Measurements from ENCODE around the gene MOGAT3. TPM values are rescaled to one million over a fixed set of nuclear protein-coding genes. Genes with fewer than 3 reads are reported as not detected.

The MOGAT3 gene
- total RNA-seq, 5 donors from 2014 or later (not counting 1 experiment from before 2014, with no cell fraction given) = not detected

- Histone ChIP-seq H3K27ac (ENCODE audit: low read length) (no peak overlapping the region), H3K36me3 (ENCODE audit: control insufficient read depth in 2 of 2, extremely low read depth in 1 of 2, insufficient read depth in 1 of 2, low read length in 1 of 2) (no peaks in the 10 kb centered on the region), H3K4me3 (ENCODE audit: control insufficient read depth in 1 of 2, extremely low read depth in 1 of 2, low read length in 1 of 2) (peak overlapping the region in 1 of 2 donors; percentile 48), H3K4me1 (ENCODE audit: control insufficient read depth in 1 of 2, extremely low read depth in 1 of 2, insufficient read depth in 2 of 2, low read length in 2 of 2) (peaks cover 25 to 56% of the 10 kb centered on the region in 2 experiments), H3K9me3 (no peaks in the 10 kb centered on the region), H3K27me3 (replicated peaks in 1 of 2; ENCODE audit: control insufficient read depth in 2 of 2, extremely low read depth in 1 of 2, insufficient read depth in 2 of 2, low read length in 1 of 2) (peaks cover 12 to 95% of the 10 kb centered on the region in 2 experiments)
- Mint-ChIP-seq H3K36me3 (no peaks in the 10 kb centered on the region), H3K27me3 (peaks cover 75 to 87% of the 10 kb centered on the region in 2 donors), H3K9me3 (no peaks in the 10 kb centered on the region), H3K27ac (no peak overlapping the region), H3K4me1 (peaks cover 54 to 63% (median 59%) of the 10 kb centered on the region in 3 donors), H3K4me3 (peak overlapping the region in 1 of 3 donors; percentile 74)
- no peak for DNase-seq
- ChIA-PET CTCF (interaction anchor here in 1 of 2 donors (1.4 to 1.6 kb wide), 3 partner anchors 19 to 71 kb away, joined by 4 to 17 read pairs (median 6); partner anchors contain the start of gene FIS1), POLR2A (no interaction called here)
- ATAC-seq (replicated peaks in 1 of 4) = no peak
- 6% methylated on average over 49 of the region's 53 CpGs for WGBS (ENCODE audit: insufficient coverage)
Observed at GRCh38 chr7:101172854-101173751, 27.7 kb downstream of the MOGAT3 start.

- peak in 1 of 4 experiments; percentile 23 for ATAC-seq (replicated peaks in 1 of 4)
Observed at GRCh38 chr7:101172005-101172853, 28.6 kb downstream of the MOGAT3 start.

GRCh38 chr7:101171442-101171837, 29.4 kb downstream of the MOGAT3 start:
- H3K4me3 ChIP-seq (ENCODE audit: control insufficient read depth in 1 of 2, extremely low read depth in 1 of 2, low read length in 1 of 2) = peak overlapping the region in 1 of 2 donors; percentile 17
- peak overlapping the region in 2 of 3 donors; percentile 3 to 74 for H3K4me3 Mint-ChIP-seq
- peaks cover 15 to 99% of the 10 kb centered on the region in 2 experiments for H3K27me3 ChIP-seq (replicated peaks in 1 of 2; ENCODE audit: control insufficient read depth in 2 of 2, extremely low read depth in 1 of 2, insufficient read depth in 2 of 2, low read length in 1 of 2)
- 13% methylated on average over 2 of the region's 13 CpGs for WGBS (ENCODE audit: insufficient coverage)
- DNase-seq (no peak), ATAC-seq (replicated peaks in 1 of 4) (no peak)
- POLR2A ChIA-PET = no interaction called here
- no peaks in the 10 kb centered on the region for H3K9me3 ChIP-seq
- H3K9me3 Mint-ChIP-seq = no peaks in the 10 kb centered on the region
- H3K27ac ChIP-seq (ENCODE audit: low read length) = no peak overlapping the region
- peaks cover 29 to 66% of the 10 kb centered on the region in 2 experiments for H3K4me1 ChIP-seq (ENCODE audit: control insufficient read depth in 1 of 2, extremely low read depth in 1 of 2, insufficient read depth in 2 of 2, low read length in 2 of 2)
- no peaks in the 10 kb centered on the region for H3K36me3 Mint-ChIP-seq
- H3K36me3 ChIP-seq (ENCODE audit: control insufficient read depth in 2 of 2, extremely low read depth in 1 of 2, insufficient read depth in 1 of 2, low read length in 1 of 2) = no peaks in the 10 kb centered on the region
- CTCF ChIA-PET = interaction anchor here (1.3 to 2.3 kb wide), 3 partner anchors 27 to 46 kb away, joined by 3 to 27 read pairs (median 6); partner anchors contain the start of gene ZNHIT1 (in 1 of the 2)
- peaks cover 73 to 86% of the 10 kb centered on the region in 2 donors for H3K27me3 Mint-ChIP-seq
- peak overlapping the region in 1 of 2 donors; percentile 63 for H3K27ac Mint-ChIP-seq
- peaks cover 59 to 74% (median 72%) of the 10 kb centered on the region in 3 donors for H3K4me1 Mint-ChIP-seq

More at GRCh38 chr7:101172005-101172853, 28.6 kb downstream of the MOGAT3 start:
- peaks cover 15 to 95% of the 10 kb centered on the region in 2 experiments for H3K27me3 ChIP-seq (replicated peaks in 1 of 2; ENCODE audit: control insufficient read depth in 2 of 2, extremely low read depth in 1 of 2, insufficient read depth in 2 of 2, low read length in 1 of 2)
- Mint-ChIP-seq H3K4me1 (peaks cover 54 to 68% (median 66%) of the 10 kb centered on the region in 3 donors), H3K4me3 (peak overlapping the region in 1 of 3 donors; percentile 74), H3K36me3 (no peaks in the 10 kb centered on the region), H3K9me3 (no peaks in the 10 kb centered on the region), H3K27ac (no peak overlapping the region), H3K27me3 (peaks cover 76 to 87% of the 10 kb centered on the region in 2 donors)
- POLR2A ChIA-PET = no interaction called here
- H3K27ac ChIP-seq (ENCODE audit: low read length) = no peak overlapping the region
- 6% methylated on average over 71 of the region's 79 CpGs for WGBS (ENCODE audit: insufficient coverage)
- DNase-seq = peak in 1 of 35 experiments; percentile 42
- CTCF ChIA-PET = interaction anchor here (1.7 to 2.3 kb wide), 2 partner anchors 28 kb away, joined by 6 to 27 read pairs; no protein-coding TSS in a partner anchor
- no peaks in the 10 kb centered on the region for H3K36me3 ChIP-seq (ENCODE audit: control insufficient read depth in 2 of 2, extremely low read depth in 1 of 2, insufficient read depth in 1 of 2, low read length in 1 of 2)
- H3K4me1 ChIP-seq (ENCODE audit: control insufficient read depth in 1 of 2, extremely low read depth in 1 of 2, insufficient read depth in 2 of 2, low read length in 2 of 2) = peaks cover 25 to 58% of the 10 kb centered on the region in 2 experiments
- H3K9me3 ChIP-seq = no peaks in the 10 kb centered on the region
- H3K4me3 ChIP-seq (ENCODE audit: control insufficient read depth in 1 of 2, extremely low read depth in 1 of 2, low read length in 1 of 2) = peak overlapping the region in 1 of 2 donors; percentile 48

- peaks cover 75 to 84% of the 10 kb centered on the region in 2 donors for H3K27me3 Mint-ChIP-seq
- H3K9me3 ChIP-seq = no peaks in the 10 kb centered on the region
- H3K4me3 Mint-ChIP-seq = peak overlapping the region; percentile 3 to 74 (median 52)
- ChIA-PET CTCF (interaction anchor here (1.0 to 2.3 kb wide), 4 partner anchors 20 to 47 kb away, joined by 3 to 27 read pairs (median 5); partner anchors contain the start of gene ZNHIT1 (in 1 of the 2)), POLR2A (no interaction called here)
- H3K27ac Mint-ChIP-seq = no peak overlapping the region
- 2% methylated on average over 10 of the region's 17 CpGs for WGBS (ENCODE audit: insufficient coverage)
- peak overlapping the region in 1 of 2 donors; percentile 41 for H3K4me3 ChIP-seq (ENCODE audit: control insufficient read depth in 1 of 2, extremely low read depth in 1 of 2, low read length in 1 of 2)
- no peaks in the 10 kb centered on the region for H3K36me3 Mint-ChIP-seq
- peak in 1 of 4 experiments; percentile 67 for ATAC-seq (replicated peaks in 1 of 4)
- H3K4me1 ChIP-seq (ENCODE audit: control insufficient read depth in 1 of 2, extremely low read depth in 1 of 2, insufficient read depth in 2 of 2, low read length in 2 of 2) = peaks cover 30 to 72% of the 10 kb centered on the region in 2 experiments
- peaks cover 15 to 99% of the 10 kb centered on the region in 2 experiments for H3K27me3 ChIP-seq (replicated peaks in 1 of 2; ENCODE audit: control insufficient read depth in 2 of 2, extremely low read depth in 1 of 2, insufficient read depth in 2 of 2, low read length in 1 of 2)
- H3K9me3 Mint-ChIP-seq = no peaks in the 10 kb centered on the region
- DNase-seq = peak in 10 of 35 experiments; percentile 20 to 54 (median 42)
- H3K36me3 ChIP-seq (ENCODE audit: control insufficient read depth in 2 of 2, extremely low read depth in 1 of 2, insufficient read depth in 1 of 2, low read length in 1 of 2) = no peaks in the 10 kb centered on the region
- no peak overlapping the region for H3K27ac ChIP-seq (ENCODE audit: low read length)
- H3K4me1 Mint-ChIP-seq = peaks cover 64 to 81% (median 77%) of the 10 kb centered on the region in 3 donors
Observed at GRCh38 chr7:101170617-101171441, 30.0 kb downstream of the MOGAT3 start.

GRCh38 chr7:101169838-101170551, 30.8 kb downstream of the MOGAT3 start:
- Histone ChIP-seq H3K27me3 (replicated peaks in 1 of 2; ENCODE audit: control insufficient read depth in 2 of 2, extremely low read depth in 1 of 2, insufficient read depth in 2 of 2, low read length in 1 of 2) (peaks cover 17 to 98% of the 10 kb centered on the region in 2 experiments), H3K4me3 (ENCODE audit: control insufficient read depth in 1 of 2, extremely low read depth in 1 of 2, low read length in 1 of 2) (peak overlapping the region in 1 of 2 donors; percentile 41), H3K36me3 (ENCODE audit: control insufficient read depth in 2 of 2, extremely low read depth in 1 of 2, insufficient read depth in 1 of 2, low read length in 1 of 2) (no peaks in the 10 kb centered on the region), H3K4me1 (ENCODE audit: control insufficient read depth in 1 of 2, extremely low read depth in 1 of 2, insufficient read depth in 2 of 2, low read length in 2 of 2) (peaks cover 36 to 80% of the 10 kb centered on the region in 2 experiments), H3K27ac (ENCODE audit: low read length) (no peak overlapping the region), H3K9me3 (no peaks in the 10 kb centered on the region)
- ChIA-PET CTCF (interaction anchor here (1.0 to 2.3 kb wide), 3 partner anchors 21 to 48 kb away, joined by 3 to 27 read pairs (median 4); partner anchors contain the start of gene ZNHIT1 (in 1 of the 2)), POLR2A (no interaction called here)
- Mint-ChIP-seq H3K27ac (no peak overlapping the region), H3K4me3 (peak overlapping the region in 1 of 3 donors; percentile 74), H3K9me3 (no peaks in the 10 kb centered on the region), H3K4me1 (peaks cover 72 to 85% (median 82%) of the 10 kb centered on the region in 3 donors), H3K27me3 (peaks cover 74 to 84% of the 10 kb centered on the region in 2 donors), H3K36me3 (no peaks in the 10 kb centered on the region)
- ATAC-seq (replicated peaks in 1 of 4) (peak; percentile 49 to 65 (median 56)), DNase-seq (peak; percentile 43 to 87 (median 70))
- 4% methylated on average over 21 of the region's 33 CpGs for WGBS (ENCODE audit: insufficient coverage)

All from T-cell (primary cell).